NCI-H82 (cell line): ENCODE measurements around the gene CLSTN2.

Source experiments
- DNase-seq: peaks from one replicate; lab custom pipeline; 2025; lab: John Stamatoyannopoulos, UW

CLSTN2 gene

DNA sequence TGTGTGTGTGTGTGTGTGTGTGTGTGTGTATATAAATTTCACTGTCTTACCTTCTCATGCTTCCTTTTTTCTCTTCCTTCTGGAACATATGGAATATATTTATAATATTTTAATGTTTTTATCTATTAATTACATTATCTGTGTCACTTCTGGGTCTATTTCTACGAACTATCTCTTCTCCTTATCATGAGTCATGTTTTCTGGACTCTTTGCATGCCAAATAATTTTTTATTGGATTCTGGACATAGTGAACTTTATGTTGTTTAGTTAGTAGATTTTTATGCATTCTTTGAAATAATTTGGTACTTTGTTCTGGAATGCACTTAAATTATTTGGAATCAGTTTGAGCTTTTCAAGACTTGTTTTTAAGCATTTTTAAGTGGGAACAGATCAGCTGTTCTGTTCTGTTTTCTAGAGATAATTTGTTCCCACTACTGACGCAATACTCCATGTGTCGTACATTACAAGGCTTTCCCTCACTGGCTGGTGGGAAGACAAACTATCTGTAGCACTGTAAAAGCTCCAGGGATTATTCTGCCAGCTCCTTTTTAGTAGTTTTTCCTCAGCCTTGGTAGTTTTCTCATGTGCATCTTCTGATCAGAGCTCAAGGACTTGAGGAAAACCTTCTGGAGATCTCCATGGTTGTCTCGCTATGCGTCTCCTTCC, 302.0 kb downstream of the CLSTN2 start:
- DNase-seq = no peak

GRCh38 chr3:140238646-140239314, 303.8 kb downstream of the CLSTN2 start:
- peak; percentile 30 for DNase-seq

DNA sequence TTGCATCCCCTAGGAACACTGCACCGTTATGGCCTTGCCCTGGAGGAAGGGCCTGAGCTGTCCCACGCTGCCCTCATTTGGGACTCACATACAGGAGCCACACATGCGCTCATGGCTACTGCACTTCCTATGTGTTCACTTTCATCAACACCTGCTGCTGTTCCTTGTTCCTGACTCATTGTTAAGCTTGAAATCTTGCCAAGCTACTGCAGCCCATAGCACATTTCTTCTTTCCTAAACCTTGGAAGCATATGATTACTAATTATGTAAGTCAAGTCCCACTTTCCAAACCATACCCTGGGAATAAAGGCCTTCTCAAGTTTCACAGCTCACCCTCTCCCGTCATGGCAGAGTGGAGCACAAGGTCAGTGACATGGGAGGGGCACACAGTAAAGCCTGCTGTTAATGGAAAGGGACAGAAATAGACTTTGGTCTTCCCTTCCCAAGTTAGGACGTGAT, 307.9 kb downstream of the CLSTN2 start:
- no peak for DNase-seq

- peak; percentile 47 for DNase-seq
Observed at GRCh38 chr3:140243575-140243974, 308.6 kb downstream of the CLSTN2 start.

- no peak for DNase-seq
Observed at GRCh38 chr3:140244893-140245292, 309.9 kb downstream of the CLSTN2 start.

DNA sequence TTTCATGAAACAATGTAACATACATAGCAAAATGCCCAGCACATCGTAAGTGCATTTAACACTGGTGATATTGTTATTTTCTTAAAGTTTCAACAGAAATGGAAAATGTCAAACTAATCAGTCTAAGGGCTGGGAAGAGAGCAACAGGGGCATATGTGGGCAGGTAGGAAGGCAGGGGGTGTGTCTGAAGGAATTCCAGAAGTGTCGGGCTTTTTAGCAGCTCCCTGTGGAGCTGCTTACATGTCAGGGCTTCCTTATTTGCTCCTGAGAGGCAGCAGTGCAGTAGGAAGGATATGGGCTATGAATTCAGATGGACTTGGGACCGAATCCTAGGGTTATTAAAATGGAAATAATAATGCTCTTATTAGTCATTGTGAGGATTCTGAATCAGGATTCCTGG, 311.6 kb downstream of the CLSTN2 start:
- no peak for DNase-seq

DNA sequence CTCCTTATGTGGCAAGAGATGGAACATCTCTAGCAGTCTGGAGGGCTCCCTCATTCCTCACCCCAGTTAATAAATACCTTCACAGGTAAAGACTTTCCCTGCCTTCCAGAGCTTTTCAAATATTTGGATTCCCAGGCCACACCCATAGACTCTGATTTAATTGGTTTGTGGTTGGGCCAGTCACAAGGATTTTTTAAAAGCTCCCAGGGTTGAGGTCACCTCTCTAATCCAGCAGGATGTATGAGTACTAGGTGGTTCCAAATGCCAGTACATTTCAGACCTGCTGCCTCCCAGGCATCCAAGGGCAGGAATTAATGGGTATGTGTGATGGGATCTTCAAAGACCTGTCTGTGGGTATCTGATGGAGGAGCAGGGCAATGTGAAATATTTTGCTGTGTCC, 312.8 kb downstream of the CLSTN2 start:
- DNase-seq = no peak

DNA sequence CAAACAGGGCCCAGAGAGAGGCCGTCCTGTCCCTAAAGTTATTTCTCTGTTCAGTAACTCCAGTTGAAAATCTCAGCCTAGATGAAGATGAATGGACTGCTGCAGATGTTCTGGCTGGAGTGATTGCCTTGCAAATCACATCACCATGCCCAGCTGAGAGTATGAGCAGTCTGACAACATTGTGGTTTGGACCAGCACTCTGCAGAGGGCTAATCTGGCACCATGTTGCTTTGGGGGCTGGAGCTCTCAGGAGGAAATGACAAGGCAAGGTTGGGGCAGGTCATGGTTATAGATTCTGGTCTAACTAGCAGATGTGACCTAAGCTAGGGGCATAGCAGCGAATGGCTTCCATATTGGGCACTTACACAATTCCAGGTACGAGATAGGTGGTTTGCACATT, 314.2 kb downstream of the CLSTN2 start:
- no peak for DNase-seq

GRCh38 chr3:140250010-140250855, 315.2 kb downstream of the CLSTN2 start:
- no peak for DNase-seq

GRCh38 chr3:140250945-140251344, 316.0 kb downstream of the CLSTN2 start:
- no peak for DNase-seq

- DNase-seq = peak; percentile 15
Observed at GRCh38 chr3:140251678-140252077, 316.7 kb downstream of the CLSTN2 start.

DNA sequence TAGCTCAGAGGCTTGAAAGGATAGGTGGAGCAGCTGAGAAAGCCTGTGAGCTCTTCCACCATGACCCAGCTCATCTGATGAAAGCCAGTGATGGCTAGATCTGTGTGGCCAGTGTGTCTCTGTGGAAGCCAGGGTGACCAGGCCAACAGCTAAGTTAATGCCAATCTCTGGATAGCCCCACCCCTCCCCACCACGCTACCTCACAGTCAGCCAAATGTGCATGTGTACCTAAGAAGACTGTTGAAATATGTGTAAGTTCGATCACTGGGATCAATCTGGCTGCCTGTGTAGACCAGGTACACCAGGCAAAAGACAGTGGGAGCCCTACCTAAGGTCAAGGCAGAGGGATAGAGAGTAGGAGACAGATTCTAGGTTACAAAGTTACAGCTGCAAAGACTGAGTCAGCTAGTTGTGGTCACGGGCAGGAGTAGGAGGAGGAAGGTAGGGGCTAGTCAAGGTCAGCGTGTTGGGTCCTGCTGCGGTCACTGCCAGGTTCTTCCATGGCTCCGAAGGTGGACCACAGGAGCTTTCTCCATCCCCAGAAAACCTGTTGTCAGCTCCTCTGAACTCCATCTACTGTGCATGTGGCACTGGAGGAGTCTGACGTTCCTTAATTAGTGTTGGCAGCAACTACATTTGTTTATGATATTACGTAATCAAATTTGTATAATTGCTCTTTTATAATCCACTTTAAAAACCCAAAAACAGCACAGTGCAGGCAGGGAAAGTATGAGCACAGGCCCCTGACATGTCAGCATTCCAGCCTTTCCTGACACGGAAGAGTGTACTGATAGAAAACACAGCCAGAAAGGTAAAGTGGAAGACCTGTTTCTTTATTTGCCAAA, 318.0 kb downstream of the CLSTN2 start:
- DNase-seq = no peak

- no peak for DNase-seq
Observed at GRCh38 chr3:140258222-140258724, 323.3 kb downstream of the CLSTN2 start.

DNA sequence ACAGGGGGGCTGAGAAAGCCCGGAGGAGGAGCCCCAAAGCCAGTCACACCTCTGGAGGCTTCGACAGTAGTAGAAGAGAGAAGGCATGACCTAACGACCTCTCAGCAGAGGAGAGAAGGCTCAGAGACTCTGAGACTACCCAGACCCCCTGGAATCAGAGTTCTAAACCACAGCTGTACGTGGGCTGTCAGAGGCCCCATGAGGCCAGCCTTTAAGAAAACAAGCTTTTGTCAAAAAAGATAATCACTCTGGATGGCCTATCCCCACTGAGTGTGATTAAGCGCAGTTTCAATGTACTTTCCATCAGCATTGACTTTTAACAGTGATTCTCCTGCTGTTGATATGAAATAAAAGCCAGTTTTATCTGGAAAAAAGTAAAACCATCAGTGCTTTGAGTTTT, 330.3 kb downstream of the CLSTN2 start:
- DNase-seq = no peak

GRCh38 chr3:140268103-140268502, 333.1 kb downstream of the CLSTN2 start:
- DNase-seq = no peak

GRCh38 chr3:140268610-140269009, 333.6 kb downstream of the CLSTN2 start:
- no peak for DNase-seq

DNA sequence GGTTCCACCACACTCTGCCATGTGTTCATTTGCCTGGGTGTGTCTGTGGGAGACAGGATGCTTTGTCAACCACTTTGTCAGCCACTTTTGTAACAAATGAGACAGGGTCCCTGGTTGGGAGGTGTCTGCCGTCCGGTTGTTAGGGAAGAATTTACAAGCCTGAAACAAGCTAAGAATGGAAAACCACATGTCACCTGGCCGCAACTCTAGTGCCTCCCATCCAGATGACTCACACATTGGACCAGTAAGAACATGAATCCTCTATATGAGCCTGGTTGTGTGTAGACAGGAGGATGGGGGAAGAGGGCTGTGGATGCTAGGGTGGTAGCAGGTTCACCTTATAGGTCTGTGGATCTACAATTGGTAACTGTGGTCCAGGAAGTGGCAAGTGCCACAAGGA, 335.3 kb downstream of the CLSTN2 start:
- no peak for DNase-seq

GRCh38 chr3:140273542-140274195, 338.7 kb downstream of the CLSTN2 start:
- no peak for DNase-seq

DNA sequence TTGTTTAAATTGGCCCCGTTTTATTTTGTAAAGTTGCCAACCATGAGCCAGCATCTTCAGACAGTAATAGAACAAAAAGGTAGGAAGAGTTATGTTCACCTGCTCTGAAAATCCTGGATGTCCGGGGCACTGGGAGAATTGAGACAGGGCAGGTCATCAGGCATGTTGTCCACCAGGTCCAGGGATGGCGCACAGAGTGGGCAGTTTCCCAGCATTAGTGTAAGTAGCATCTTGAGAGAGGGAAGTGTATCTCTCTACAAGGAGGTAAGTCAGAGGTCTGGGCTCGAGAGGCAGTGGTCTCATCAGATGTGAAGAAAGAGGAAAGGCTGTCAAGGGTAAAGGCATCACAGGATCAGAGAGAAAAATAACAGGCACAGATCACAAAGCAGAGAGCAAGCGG, 339.4 kb downstream of the CLSTN2 start:
- DNase-seq = no peak

- peak; percentile 98 for DNase-seq
Observed at GRCh38 chr3:140276703-140277102, 341.7 kb downstream of the CLSTN2 start.

GRCh38 chr3:140277886-140278285, 342.9 kb downstream of the CLSTN2 start:
- peak; percentile 98 for DNase-seq
